Measurements from ENCODE around the gene LEP. TPM values are rescaled to one million over a fixed set of nuclear protein-coding genes. Genes with fewer than 3 reads are reported as not detected.

Gene LEP
- total and polyA plus RNA-seq, 7 experiments from 2014 or later = 0.10 TPM; not detected in 6

GRCh38 chr7:128304212-128304611 is 63.1 kb downstream of the LEP start:
- Mint-ChIP-seq H3K9me3 (no peaks in the 10 kb centered on the region), H3K27me3 (no peaks in the 10 kb centered on the region), H3K27ac (no peak overlapping the region), H3K4me3 (no peak overlapping the region), H3K36me3 (peaks cover 0 to 40% (median 24%) of the 10 kb centered on the region in 5 donors), H3K4me1 (peaks cover 0 to 2% (median 0%) of the 10 kb centered on the region in 7 donors)
- intact Hi-C loops (cut with micrococcal nuclease) = no loop called here
- Histone ChIP-seq H3K36me3 (ENCODE audit: control insufficient read depth in 2 of 3, insufficient read depth in 3 of 3, low read length in 3 of 3) (peaks cover 0 to 53% (median 16%) of the 10 kb centered on the region in 3 experiments), H3K27ac (ENCODE audit: low read depth, low read length) (no peak overlapping the region), H3K4me3 (ENCODE audit: low read length) (no peak overlapping the region), H3K4me1 (ENCODE audit: control insufficient read depth in 2 of 2, insufficient read depth in 2 of 2, low read length in 2 of 2) (no peaks in the 10 kb centered on the region), H3K27me3 (ENCODE audit: control insufficient read depth in 2 of 2, insufficient read depth in 2 of 2, low read length in 2 of 2) (no peaks in the 10 kb centered on the region), H3K9me3 (ENCODE audit: control insufficient read depth in 2 of 3, low read length in 3 of 3) (no peaks in the 10 kb centered on the region)
- no peak for ATAC-seq
- ChIA-PET CTCF (no interaction called here), POLR2A (no interaction called here)
- DNase-seq = no peak

DNA sequence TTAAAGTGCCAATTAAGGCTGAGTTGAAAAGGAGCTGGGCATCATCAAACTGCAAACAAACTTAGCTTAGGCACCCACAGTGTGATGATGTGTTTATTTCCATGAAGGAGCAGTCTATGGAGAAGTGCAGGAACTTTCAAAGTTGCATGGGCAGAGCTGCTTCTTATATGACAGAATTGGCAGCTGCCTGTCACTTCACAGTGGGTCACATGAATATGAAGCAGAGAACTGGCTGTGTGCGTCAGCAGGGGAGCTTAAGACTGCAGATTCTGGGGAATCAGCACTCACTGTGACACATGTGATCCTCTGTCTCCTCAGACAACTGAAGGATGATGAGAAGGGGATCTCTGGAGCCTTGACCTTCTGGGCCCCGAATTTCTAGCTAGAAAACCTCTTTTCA is 66.0 kb downstream of the LEP start:
- H3K9me3 ChIP-seq (ENCODE audit: control insufficient read depth in 2 of 3, low read length in 3 of 3) = no peaks in the 10 kb centered on the region
- CTCF ChIA-PET = no interaction called here
- H3K4me1 ChIP-seq (ENCODE audit: control insufficient read depth in 2 of 2, insufficient read depth in 2 of 2, low read length in 2 of 2) = no peaks in the 10 kb centered on the region
- peak overlapping the region in 4 of 9 donors; percentile 4 to 63 (median 32) for H3K27ac Mint-ChIP-seq
- DNase-seq (no peak), ATAC-seq (no peak)
- no peaks in the 10 kb centered on the region for H3K27me3 Mint-ChIP-seq
- intact Hi-C loops (cut with micrococcal nuclease) = no loop called here
- POLR2A ChIA-PET = no interaction called here
- H3K36me3 Mint-ChIP-seq = peaks cover 5 to 65% (median 32%) of the 10 kb centered on the region in 5 donors
- H3K27me3 ChIP-seq (ENCODE audit: control insufficient read depth in 2 of 2, insufficient read depth in 2 of 2, low read length in 2 of 2) = no peaks in the 10 kb centered on the region
- peaks cover 0 to 2% (median 0%) of the 10 kb centered on the region in 7 donors for H3K4me1 Mint-ChIP-seq
- H3K36me3 ChIP-seq (ENCODE audit: control insufficient read depth in 2 of 3, insufficient read depth in 3 of 3, low read length in 3 of 3) = peaks cover 0 to 81% (median 27%) of the 10 kb centered on the region in 3 experiments
- no peak overlapping the region for H3K4me3 ChIP-seq (ENCODE audit: low read length)
- no peak overlapping the region for H3K4me3 Mint-ChIP-seq
- no peak overlapping the region for H3K27ac ChIP-seq (ENCODE audit: low read depth, low read length)
- H3K9me3 Mint-ChIP-seq = no peaks in the 10 kb centered on the region

Small RNAs within 50 kb of the gene (microRNA-seq; reads per million reads assigned to microRNA genes)
- gene MIR129-1 (ENCODE audit: borderline microRNAs expressed) = not detected

Other genes with a start within 250 kb of the LEP start
- 1 to 10 TPM in 1 of 5 experiments, under 1 TPM in 3, not detected in 1; 0.57 to 5.7 (median 0.88) TPM for gene LRRC4, start 209.8 kb upstream of the LEP start, total RNA-seq
- under 1 TPM in 1 of 2 donors, not detected in 1; 0.14 TPM for gene LRRC4, start 209.8 kb upstream of the LEP start, polyA plus RNA-seq
- gene RBM28, start 102.6 kb downstream of the LEP start, total RNA-seq = 10 to 100 TPM; 30.1 to 51.0 (median 43.5) TPM
- 1 to 10 TPM; 9.0 to 9.4 TPM for gene RBM28, start 102.6 kb downstream of the LEP start, polyA plus RNA-seq
- gene PRRT4, start 120.4 kb downstream of the LEP start, total RNA-seq = 1 to 10 TPM in 1 of 5 experiments, under 1 TPM in 3, not detected in 1; 0.49 to 1.1 (median 0.58) TPM
- gene PRRT4, start 120.4 kb downstream of the LEP start, polyA plus RNA-seq = under 1 TPM in 1 of 2 donors, not detected in 1; 0.27 TPM
- 10 to 100 TPM; 36.5 to 92.0 (median 44.4) TPM for gene IMPDH1, start 168.7 kb downstream of the LEP start, total RNA-seq
- gene IMPDH1, start 168.7 kb downstream of the LEP start, polyA plus RNA-seq = 10 to 100 TPM; 33.7 to 48.1 TPM
- 10 to 100 TPM in 1 of 5 experiments, 1 to 10 TPM in 4; 2.4 to 39.5 (median 4.4) TPM for gene HILPDA, start 214.6 kb downstream of the LEP start, total RNA-seq
- gene HILPDA, start 214.6 kb downstream of the LEP start, polyA plus RNA-seq = 1 to 10 TPM; 2.5 to 3.1 TPM
- 10 to 100 TPM; 18.2 to 35.1 (median 25.9) TPM for gene METTL2B, start 235.5 kb downstream of the LEP start, total RNA-seq
- 10 to 100 TPM; 14.7 to 29.7 TPM for gene METTL2B, start 235.5 kb downstream of the LEP start, polyA plus RNA-seq

Data from naive thymus-derived CD4-positive, alpha-beta T cell (primary cell).